ENCODE data around the gene FHIT. TPM values are rescaled to one million over a fixed set of nuclear protein-coding genes. Genes with fewer than 3 reads are reported as not detected.

The FHIT gene
- total RNA-seq, 4 donors from 2014 or later, result 7.5 to 20.1 (median 13.5) TPM

DNA sequence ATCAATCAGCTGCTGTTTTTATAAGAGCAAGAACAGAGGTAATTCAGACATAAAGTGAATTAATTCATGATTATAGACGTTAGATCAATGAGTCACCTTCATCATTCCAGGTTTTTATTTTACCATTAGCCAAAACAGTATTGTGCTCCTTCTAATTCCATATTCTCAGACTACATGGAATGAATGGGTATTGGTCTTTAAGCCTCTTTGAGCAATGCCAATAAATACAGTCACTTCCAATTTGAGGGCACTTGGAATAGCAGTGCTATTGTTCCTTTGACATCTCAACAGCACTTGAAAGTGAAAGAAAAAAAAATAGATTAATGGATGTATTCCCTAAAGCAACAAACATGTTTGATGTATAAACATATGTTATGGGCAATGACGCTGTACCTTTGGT is 1370.5 kb downstream of the FHIT start:
- in situ Hi-C loops (cut with MboI; ENCODE audit: low pct_ligation_motif_present in 1 of 4, low pct_unique_long_range_greater_than_20kb in 1 of 4, low sequenced_read_pairs in 3 of 4), result no loop called here
- no peak overlapping the region for H3K4me3 ChIP-seq
- TF ChIP-seq, protein P1, sequence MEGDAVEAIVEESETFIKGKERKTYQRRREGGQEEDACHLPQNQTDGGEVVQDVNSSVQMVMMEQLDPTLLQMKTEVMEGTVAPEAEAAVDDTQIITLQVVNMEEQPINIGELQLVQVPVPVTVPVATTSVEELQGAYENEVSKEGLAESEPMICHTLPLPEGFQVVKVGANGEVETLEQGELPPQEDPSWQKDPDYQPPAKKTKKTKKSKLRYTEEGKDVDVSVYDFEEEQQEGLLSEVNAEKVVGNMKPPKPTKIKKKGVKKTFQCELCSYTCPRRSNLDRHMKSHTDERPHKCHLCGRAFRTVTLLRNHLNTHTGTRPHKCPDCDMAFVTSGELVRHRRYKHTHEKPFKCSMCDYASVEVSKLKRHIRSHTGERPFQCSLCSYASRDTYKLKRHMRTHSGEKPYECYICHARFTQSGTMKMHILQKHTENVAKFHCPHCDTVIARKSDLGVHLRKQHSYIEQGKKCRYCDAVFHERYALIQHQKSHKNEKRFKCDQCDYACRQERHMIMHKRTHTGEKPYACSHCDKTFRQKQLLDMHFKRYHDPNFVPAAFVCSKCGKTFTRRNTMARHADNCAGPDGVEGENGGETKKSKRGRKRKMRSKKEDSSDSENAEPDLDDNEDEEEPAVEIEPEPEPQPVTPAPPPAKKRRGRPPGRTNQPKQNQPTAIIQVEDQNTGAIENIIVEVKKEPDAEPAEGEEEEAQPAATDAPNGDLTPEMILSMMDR (IDR thresholded peaks at IDR 0.05), result no peak
- TF ChIP-seq POLR2A (IDR thresholded peaks at IDR 0.05), result no peak

DNA sequence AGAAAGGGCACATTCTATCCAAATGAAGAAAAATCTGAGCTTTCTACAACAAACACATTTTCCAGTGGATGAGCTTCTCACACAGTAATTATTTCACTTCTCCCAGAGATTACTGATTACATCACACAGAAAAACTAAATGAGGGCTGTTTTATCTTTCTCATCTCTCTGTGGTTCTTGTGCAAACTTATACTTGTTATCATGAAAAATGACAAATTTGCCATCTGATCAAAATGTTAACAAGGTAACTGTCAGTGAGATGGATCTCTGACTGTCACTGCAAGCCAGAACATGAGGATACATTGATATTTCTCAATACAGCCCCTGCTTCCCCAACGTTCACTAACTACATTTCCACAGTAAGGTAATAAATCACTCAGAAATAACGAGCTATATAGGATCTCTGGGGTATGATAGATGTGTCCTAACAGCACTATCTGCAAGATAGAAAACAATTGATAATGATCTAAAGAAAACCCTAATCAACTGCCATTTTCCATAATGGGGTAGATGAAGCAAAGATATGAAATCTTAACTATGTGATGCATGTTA is 1372.1 kb downstream of the FHIT start:
- no peaks in the 10 kb centered on the region for H3K4me1 ChIP-seq
- no peak for DNase-seq
- H3K9me3 ChIP-seq, result no peaks in the 10 kb centered on the region
- no peak overlapping the region for H3K4me3 ChIP-seq
- H3K27ac ChIP-seq, result no peak overlapping the region
- in situ Hi-C loops (cut with MboI; ENCODE audit: low pct_ligation_motif_present in 1 of 4, low pct_unique_long_range_greater_than_20kb in 1 of 4, low sequenced_read_pairs in 3 of 4), result no loop called here
- H3K36me3 ChIP-seq, result no peaks in the 10 kb centered on the region
- 48 to 64% methylated on average over 2 of the region's 2 CpGs for whole genome bisulfite sequencing, 2 donors (ENCODE audit: low coverage in 1 of 2)
- no peaks in the 10 kb centered on the region for H3K27me3 ChIP-seq
- TF ChIP-seq POLR2AphosphoS5 (IDR thresholded peaks at IDR 0.05) (no peak), EP300 (IDR thresholded peaks at IDR 0.05; ENCODE audit: low read depth) (no peak), POLR2A (IDR thresholded peaks at IDR 0.05) (no peak)
- TF ChIP-seq, protein P1 (IDR thresholded peaks at IDR 0.05), result no peak
- intact Hi-C loops (cut with DNase I; ENCODE audit: low total_unique reads), result loop anchor here (1.0 kb wide), 1 partner anchor 19 kb away; no protein-coding TSS in a partner anchor

More for the DNA sequence above, 1370.5 kb downstream of the FHIT start:
- H3K27ac ChIP-seq, result no peak overlapping the region
- H3K27me3 ChIP-seq, result no peaks in the 10 kb centered on the region
- H3K36me3 ChIP-seq, result no peaks in the 10 kb centered on the region
- no peaks in the 10 kb centered on the region for H3K4me1 ChIP-seq
- WGBS, 2 donors (ENCODE audit: low coverage in 1 of 2), result 75 to 86% methylated on average over 2 of the region's 2 CpGs
- no peak for DNase-seq
- intact Hi-C loops (cut with DNase I; ENCODE audit: low total_unique reads), result no loop called here
- H3K9me3 ChIP-seq, result no peaks in the 10 kb centered on the region

DNA sequence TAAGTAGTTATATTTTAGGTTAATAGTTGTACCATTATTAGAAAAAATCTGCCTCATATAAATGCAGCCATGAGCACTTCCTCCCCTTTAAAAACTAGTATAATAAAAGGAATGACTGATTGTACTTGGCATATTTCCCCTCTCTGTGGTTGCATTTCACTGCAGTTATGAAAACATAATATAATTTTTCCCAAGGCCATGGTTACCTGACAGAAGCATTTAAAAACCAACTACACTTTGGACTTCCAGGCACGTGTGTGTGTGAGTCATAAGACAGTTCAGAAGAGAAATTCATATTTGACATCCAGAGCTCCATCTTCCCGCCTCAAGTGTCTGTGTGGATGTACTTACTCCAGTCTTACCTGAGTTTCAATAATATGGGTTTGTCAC is 1373.2 kb downstream of the FHIT start:
- WGBS, 2 donors (ENCODE audit: low coverage in 1 of 2), result 11 to 57% methylated on average over 1 to 2 of the region's 2 CpGs

DNA sequence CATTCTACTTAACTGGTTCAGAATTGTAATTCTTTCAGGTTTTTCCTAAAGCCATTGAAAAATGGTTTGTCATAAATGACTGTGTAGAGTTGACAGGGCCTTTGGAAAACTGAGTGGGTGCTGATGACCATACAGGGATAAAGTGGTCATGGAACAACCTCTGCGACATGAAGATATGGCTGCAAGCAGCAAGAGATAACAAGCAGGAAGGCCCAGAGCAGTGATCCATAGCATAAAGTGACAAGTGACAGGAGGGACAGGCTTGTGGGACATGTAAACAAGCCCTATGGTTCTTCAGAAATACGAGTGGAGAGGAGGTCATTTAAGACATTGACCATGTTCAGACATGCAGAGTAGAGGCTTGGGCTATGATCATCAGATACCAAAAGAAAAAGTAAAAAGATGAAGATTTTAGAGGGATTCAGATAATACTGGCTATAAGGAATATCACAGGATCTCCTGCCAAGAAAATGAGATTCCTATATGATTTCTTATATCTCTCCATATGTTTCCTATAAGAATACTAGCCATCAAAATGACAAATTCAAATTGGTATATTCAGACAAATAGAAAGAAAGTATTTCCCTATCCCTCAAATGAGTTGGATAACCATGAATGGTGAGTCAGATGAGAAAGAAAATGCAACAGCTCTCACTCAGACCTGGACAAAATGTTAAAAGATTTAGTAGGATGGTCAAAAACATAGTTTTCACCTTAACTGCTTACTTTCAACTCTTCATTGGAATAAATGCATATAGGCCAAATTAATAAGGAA is 1373.8 kb downstream of the FHIT start:
- TF ChIP-seq EP300 (IDR thresholded peaks at IDR 0.05; ENCODE audit: low read depth), result no peak
- no peak for TF ChIP-seq POLR2AphosphoS5 (IDR thresholded peaks at IDR 0.05)
- no peak for TF ChIP-seq POLR2A (IDR thresholded peaks at IDR 0.05)
- TF ChIP-seq, protein P1 (IDR thresholded peaks at IDR 0.05), result no peak
- H3K4me3 ChIP-seq, result no peak overlapping the region
- 88 to 92% methylated on average over 2 of the region's 2 CpGs for WGBS, 2 donors (ENCODE audit: low coverage in 1 of 2)
- in situ Hi-C loops (cut with MboI; ENCODE audit: low pct_ligation_motif_present in 1 of 4, low pct_unique_long_range_greater_than_20kb in 1 of 4, low sequenced_read_pairs in 3 of 4), result no loop called here
- no peaks in the 10 kb centered on the region for H3K9me3 ChIP-seq
- intact Hi-C loops (cut with DNase I; ENCODE audit: low total_unique reads), result no loop called here
- H3K36me3 ChIP-seq, result no peaks in the 10 kb centered on the region
- H3K27me3 ChIP-seq, result no peaks in the 10 kb centered on the region
- DNase-seq, result no peak
- no peak overlapping the region for H3K27ac ChIP-seq
- H3K4me1 ChIP-seq, result no peaks in the 10 kb centered on the region

More for the DNA sequence above, 1373.2 kb downstream of the FHIT start:
- intact Hi-C loops (cut with DNase I; ENCODE audit: low total_unique reads), result no loop called here
- Histone ChIP-seq H3K9me3 (no peaks in the 10 kb centered on the region), H3K27me3 (no peaks in the 10 kb centered on the region), H3K4me1 (no peaks in the 10 kb centered on the region), H3K36me3 (no peaks in the 10 kb centered on the region), H3K4me3 (no peak overlapping the region), H3K27ac (no peak overlapping the region)
- no peak for DNase-seq
- TF ChIP-seq POLR2AphosphoS5 (IDR thresholded peaks at IDR 0.05) (no peak), POLR2A (IDR thresholded peaks at IDR 0.05) (no peak), EP300 (IDR thresholded peaks at IDR 0.05; ENCODE audit: low read depth) (no peak)
- TF ChIP-seq, protein P1 (IDR thresholded peaks at IDR 0.05), result no peak
- in situ Hi-C loops (cut with MboI; ENCODE audit: low pct_ligation_motif_present in 1 of 4, low pct_unique_long_range_greater_than_20kb in 1 of 4, low sequenced_read_pairs in 3 of 4), result no loop called here

All from transverse colon (tissue), 4 donors.